Dendritic cell treated with granulocyte-macrophage colony-stimulating factor and Interleukin-4, amounts not matched to agents 40 ng/mL and 50 ng/mL, for 4 days (primary cell): ENCODE results near the gene WDR82.
A peak's percentile ranks its signal among the peaks of the same experiment; 100 is the strongest.

Experiments
- H3K27ac Mint-ChIP-seq: one replicate; pipeline ENCODE4 v1.8.0; 2022; ENCODE audit warnings: mild to moderate bottlenecking, mixed read lengths
- H3K27me3 Mint-ChIP-seq: one replicate; pipeline ENCODE4 v1.8.0; 2022; ENCODE audit warnings: mild to moderate bottlenecking, mixed read lengths
- H3K36me3 Mint-ChIP-seq: one replicate; pipeline ENCODE4 v1.8.0; 2022; ENCODE audit warnings: low read depth, mixed read lengths
- H3K4me1 Mint-ChIP-seq: one replicate; pipeline ENCODE4 v1.8.0; 2022; ENCODE audit warnings: low read depth, mixed read lengths
- H3K4me3 Mint-ChIP-seq: one replicate; pipeline ENCODE4 v1.8.0; 2022; ENCODE audit warnings: mild to moderate bottlenecking, moderate library complexity, mixed read lengths
- H3K9me3 Mint-ChIP-seq: one replicate; pipeline ENCODE4 v1.8.0; 2022; ENCODE audit warnings: mixed read lengths
- intact Hi-C: fragments of 100-400 bp; cut with micrococcal nuclease; formaldehyde crosslinking; loops from one replicate; pipeline ENCODE4 v1.15.0; 2022

Gene WDR82

DNA sequence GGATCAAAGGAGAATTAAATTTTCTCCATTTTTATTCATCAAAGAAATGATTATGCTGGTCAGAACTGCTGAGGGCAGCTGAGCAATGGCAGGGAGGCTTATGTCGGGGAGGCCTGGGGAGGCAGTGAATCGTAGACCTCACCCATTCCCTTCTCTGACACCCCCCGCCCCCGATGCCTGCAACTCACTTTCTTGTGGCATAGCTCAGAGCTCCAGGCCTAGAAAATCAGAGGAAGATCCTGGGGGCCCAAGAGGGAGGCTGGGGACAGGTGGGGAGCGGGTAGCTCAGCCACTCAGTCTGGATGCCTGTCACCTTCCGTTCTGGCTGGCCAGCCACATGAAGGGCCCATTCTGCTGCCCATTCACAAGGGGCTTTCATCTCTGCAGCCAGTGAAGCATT, 36.6 kb upstream of the WDR82 start:
- H3K4me1 Mint-ChIP-seq: peaks cover 81% of the 10 kb centered on the region
- H3K27ac Mint-ChIP-seq: no peak overlapping the region
- intact Hi-C loops: no loop called here
- no peak overlapping the region for H3K4me3 Mint-ChIP-seq
- peaks cover 30% of the 10 kb centered on the region for H3K27me3 Mint-ChIP-seq
- peaks cover 19% of the 10 kb centered on the region for H3K36me3 Mint-ChIP-seq
- H3K9me3 Mint-ChIP-seq: no peaks in the 10 kb centered on the region

DNA sequence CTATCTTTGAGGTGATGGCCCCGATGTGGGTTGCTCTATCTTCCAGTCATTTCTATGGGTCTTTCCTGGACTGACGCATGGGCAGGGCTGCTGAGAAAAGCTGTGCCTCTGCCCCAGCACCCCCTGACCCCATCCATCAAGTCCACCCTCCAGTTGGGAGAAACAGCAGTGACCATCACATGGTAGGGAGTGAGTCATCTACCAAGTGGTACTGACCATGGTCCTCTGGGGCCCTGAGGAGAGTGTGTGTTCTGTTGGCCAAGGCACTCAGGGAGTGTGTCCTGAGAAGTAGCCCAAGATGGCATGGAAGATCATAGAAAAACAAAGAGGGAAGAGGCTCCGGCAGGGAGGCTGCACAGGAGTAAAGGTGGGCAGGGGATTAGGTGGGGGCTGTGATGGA, 36.0 kb upstream of the WDR82 start:
- intact Hi-C loops: no loop called here
- Mint-ChIP-seq H3K9me3 (no peaks in the 10 kb centered on the region), H3K4me3 (no peak overlapping the region), H3K4me1 (peaks cover 81% of the 10 kb centered on the region), H3K27ac (peak overlapping the region; percentile 71), H3K27me3 (peaks cover 32% of the 10 kb centered on the region), H3K36me3 (peaks cover 24% of the 10 kb centered on the region)

DNA sequence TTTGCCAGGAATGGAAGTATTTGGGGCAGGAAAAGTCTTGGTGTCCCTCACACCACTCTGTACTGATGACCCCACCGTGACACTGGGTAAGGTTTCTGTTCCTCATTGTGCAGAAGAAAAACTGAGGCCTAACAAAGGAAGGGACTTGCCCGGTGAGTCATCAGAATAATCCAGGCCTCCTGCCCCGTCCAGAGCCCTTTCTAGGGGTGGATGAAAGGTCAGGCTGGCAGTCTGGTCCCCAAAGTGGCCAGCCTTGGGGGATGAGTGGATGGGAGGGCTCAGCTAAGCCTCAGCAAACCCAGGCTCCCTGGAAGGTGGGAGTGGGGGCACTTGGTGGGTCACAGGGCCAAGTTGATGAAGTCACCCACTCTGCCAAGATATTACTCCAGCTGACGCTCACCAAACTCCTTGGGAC, 35.3 kb upstream of the WDR82 start:
- peaks cover 29% of the 10 kb centered on the region for H3K36me3 Mint-ChIP-seq
- peaks cover 32% of the 10 kb centered on the region for H3K27me3 Mint-ChIP-seq
- peak overlapping the region; percentile 71 for H3K27ac Mint-ChIP-seq
- intact Hi-C loops: no loop called here
- peaks cover 81% of the 10 kb centered on the region for H3K4me1 Mint-ChIP-seq
- H3K9me3 Mint-ChIP-seq: no peaks in the 10 kb centered on the region
- H3K4me3 Mint-ChIP-seq: no peak overlapping the region

GRCh38 chr3:52313188-52313773, 34.8 kb upstream of the WDR82 start:
- H3K36me3 Mint-ChIP-seq: peaks cover 34% of the 10 kb centered on the region
- peaks cover 81% of the 10 kb centered on the region for H3K4me1 Mint-ChIP-seq
- peak overlapping the region; percentile 71 for H3K27ac Mint-ChIP-seq
- no peaks in the 10 kb centered on the region for H3K9me3 Mint-ChIP-seq
- intact Hi-C loops: no loop called here
- H3K4me3 Mint-ChIP-seq: no peak overlapping the region
- peaks cover 32% of the 10 kb centered on the region for H3K27me3 Mint-ChIP-seq

GRCh38 chr3:52311576-52312119, 33.2 kb upstream of the WDR82 start:
- intact Hi-C loops: no loop called here
- H3K27me3 Mint-ChIP-seq: peaks cover 37% of the 10 kb centered on the region
- H3K4me1 Mint-ChIP-seq: peaks cover 82% of the 10 kb centered on the region
- peaks cover 31% of the 10 kb centered on the region for H3K36me3 Mint-ChIP-seq
- no peaks in the 10 kb centered on the region for H3K9me3 Mint-ChIP-seq
- no peak overlapping the region for H3K27ac Mint-ChIP-seq
- no peak overlapping the region for H3K4me3 Mint-ChIP-seq

DNA sequence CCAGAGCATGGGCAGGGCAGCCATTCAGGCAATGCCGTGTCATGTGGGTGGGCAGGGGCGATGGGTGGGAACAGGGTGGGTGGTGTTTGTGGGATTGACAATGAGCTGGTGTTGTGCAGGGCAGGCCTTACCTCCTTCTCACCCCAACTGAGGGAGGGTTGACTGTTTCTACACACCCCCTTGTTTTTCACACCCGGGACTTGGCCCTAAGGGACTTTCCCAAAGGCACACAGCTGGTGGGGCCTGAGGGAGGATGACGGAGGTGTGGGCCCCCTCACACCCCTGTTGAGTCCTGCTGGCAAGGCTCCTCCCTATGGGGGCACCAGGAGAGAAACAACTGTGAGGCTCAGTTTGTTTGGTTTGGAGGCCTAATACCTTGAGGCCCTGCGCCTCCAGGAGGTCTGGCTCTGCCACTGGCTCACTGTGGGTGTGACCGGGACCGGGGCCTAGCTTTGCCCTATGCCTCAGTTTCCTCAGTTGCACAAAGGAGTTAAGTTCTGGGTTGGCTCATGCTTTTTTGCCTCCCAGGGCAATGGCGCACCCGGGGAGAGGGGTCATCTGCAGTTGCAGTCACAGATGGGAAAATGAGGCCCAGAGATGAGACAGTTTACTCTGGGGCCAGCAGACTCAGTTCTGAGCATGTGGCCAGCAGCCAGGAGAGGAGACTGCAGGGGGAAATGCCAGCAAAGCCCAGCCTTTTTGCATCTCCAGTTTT, 32.6 kb upstream of the WDR82 start:
- no peak overlapping the region for H3K27ac Mint-ChIP-seq
- H3K4me3 Mint-ChIP-seq: no peak overlapping the region
- H3K27me3 Mint-ChIP-seq: peaks cover 40% of the 10 kb centered on the region
- intact Hi-C loops: no loop called here
- peaks cover 32% of the 10 kb centered on the region for H3K36me3 Mint-ChIP-seq
- peaks cover 81% of the 10 kb centered on the region for H3K4me1 Mint-ChIP-seq
- H3K9me3 Mint-ChIP-seq: no peaks in the 10 kb centered on the region

DNA sequence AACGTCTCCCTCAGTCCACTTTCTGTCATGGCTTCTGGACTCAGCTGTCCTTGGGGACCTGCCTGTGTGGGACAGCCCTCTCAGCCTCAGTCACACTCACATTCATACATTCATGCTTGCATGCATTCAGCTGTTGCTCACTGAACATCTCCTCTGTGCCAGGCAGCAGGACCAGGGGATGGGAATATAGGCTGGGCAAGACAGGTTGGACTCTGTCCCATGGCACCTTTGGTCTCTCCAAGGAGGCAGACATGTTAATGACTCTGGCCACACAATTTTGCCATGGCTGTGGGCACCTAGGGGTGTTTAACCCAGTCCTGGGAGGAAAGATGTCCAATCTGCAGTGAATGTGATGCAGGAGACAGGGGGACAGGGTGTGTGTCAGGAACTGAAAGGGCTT, 29.9 kb upstream of the WDR82 start:
- Mint-ChIP-seq H3K27ac (peak overlapping the region; percentile 2), H3K4me3 (no peak overlapping the region), H3K4me1 (peaks cover 68% of the 10 kb centered on the region)

GRCh38 chr3:52306978-52307377, 28.5 kb upstream of the WDR82 start:
- Mint-ChIP-seq H3K9me3 (no peaks in the 10 kb centered on the region), H3K27ac (no peak overlapping the region), H3K4me3 (no peak overlapping the region), H3K36me3 (peaks cover 44% of the 10 kb centered on the region), H3K27me3 (peaks cover 46% of the 10 kb centered on the region), H3K4me1 (peaks cover 61% of the 10 kb centered on the region)
- intact Hi-C loops: no loop called here

More for the DNA sequence above, 29.9 kb upstream of the WDR82 start:
- peaks cover 46% of the 10 kb centered on the region for H3K27me3 Mint-ChIP-seq
- H3K9me3 Mint-ChIP-seq: no peaks in the 10 kb centered on the region
- intact Hi-C loops: no loop called here
- H3K36me3 Mint-ChIP-seq: peaks cover 44% of the 10 kb centered on the region

DNA sequence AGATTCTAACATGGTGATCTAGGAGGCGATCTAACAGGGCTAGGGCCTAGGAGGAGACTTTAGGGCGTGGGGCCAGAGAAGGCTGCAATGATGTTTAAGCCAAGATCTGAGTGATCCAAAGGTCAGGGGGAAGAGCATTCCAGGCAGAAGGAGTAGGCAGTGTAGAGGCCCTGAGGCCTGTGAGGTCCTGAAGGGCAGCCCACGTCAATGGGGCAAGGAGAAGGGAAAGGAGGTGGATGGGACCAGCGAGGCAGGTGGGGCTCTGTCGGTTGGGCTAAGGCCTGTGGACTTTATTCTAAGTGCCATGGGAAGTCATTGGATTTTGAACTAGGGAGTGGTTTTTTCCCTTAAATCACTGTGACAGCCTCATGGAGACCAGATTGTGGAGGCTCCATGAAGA, 27.5 kb upstream of the WDR82 start:
- intact Hi-C loops: no loop called here

DNA sequence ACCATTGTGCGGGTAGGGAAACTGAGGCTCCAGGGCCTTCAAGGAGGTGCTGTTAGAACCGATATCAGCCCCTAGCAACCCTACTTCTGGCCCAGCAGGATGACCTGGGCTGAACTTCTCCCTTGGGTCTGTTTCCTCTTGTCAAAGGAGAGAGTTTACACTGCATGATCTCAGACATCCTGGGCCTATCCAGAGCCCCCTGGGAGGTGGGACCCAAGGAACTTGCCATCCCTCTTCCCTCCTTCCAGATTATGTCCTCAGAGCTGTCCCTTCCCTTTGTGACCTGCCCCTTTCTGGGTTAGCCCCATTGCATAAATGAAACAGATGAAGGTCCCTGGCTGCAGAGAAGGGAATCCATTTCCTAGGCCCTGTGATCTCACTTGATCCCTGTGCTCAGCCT, 25.4 kb upstream of the WDR82 start:
- no peak overlapping the region for H3K4me3 Mint-ChIP-seq
- H3K9me3 Mint-ChIP-seq: no peaks in the 10 kb centered on the region
- H3K27me3 Mint-ChIP-seq: peaks cover 45% of the 10 kb centered on the region
- peaks cover 66% of the 10 kb centered on the region for H3K4me1 Mint-ChIP-seq
- peaks cover 28% of the 10 kb centered on the region for H3K36me3 Mint-ChIP-seq
- intact Hi-C loops: no loop called here
- no peak overlapping the region for H3K27ac Mint-ChIP-seq

More for the DNA sequence above, 27.5 kb upstream of the WDR82 start:
- Mint-ChIP-seq H3K4me3 (no peak overlapping the region), H3K27ac (no peak overlapping the region), H3K4me1 (peaks cover 51% of the 10 kb centered on the region), H3K36me3 (peaks cover 44% of the 10 kb centered on the region), H3K27me3 (peaks cover 42% of the 10 kb centered on the region), H3K9me3 (no peaks in the 10 kb centered on the region)

DNA sequence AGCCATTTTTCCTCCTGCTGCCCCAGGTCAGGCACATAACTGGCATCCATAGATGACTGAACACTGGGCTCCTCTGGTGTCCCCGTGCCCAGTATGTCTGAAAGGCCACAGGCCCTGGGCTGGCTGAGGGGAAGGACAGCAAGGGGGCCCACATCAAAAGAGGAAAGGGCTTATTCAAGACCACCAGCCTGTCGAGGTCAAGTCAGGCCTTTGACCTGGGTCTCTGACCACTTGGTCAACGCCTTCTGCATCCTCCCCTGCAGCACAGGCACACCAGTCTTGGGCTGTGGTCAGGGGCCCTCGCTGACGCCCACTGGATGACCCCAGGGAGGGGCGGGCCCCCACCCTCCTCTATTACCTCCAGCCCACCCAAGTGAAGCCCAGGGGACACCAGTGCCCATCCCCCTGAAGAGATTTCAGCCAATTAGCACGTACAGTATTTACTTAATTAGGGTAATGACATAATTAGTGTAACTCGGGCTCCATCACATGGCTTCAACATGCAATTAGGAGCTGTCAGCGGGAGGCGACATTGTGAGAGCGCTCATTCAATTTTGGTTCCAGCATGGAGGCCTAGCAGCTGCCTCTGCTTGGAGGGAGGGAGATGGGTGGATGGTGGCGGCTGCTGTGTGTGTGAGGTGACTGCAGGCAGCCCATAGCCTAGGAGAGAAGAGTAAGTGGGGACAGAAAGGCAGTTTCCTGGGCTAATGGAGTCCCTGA, 24.1 kb upstream of the WDR82 start:
- Mint-ChIP-seq H3K36me3 (peaks cover 23% of the 10 kb centered on the region), H3K4me1 (peaks cover 63% of the 10 kb centered on the region), H3K4me3 (no peak overlapping the region), H3K9me3 (no peaks in the 10 kb centered on the region), H3K27ac (no peak overlapping the region), H3K27me3 (peaks cover 46% of the 10 kb centered on the region)
- intact Hi-C loops: no loop called here

DNA sequence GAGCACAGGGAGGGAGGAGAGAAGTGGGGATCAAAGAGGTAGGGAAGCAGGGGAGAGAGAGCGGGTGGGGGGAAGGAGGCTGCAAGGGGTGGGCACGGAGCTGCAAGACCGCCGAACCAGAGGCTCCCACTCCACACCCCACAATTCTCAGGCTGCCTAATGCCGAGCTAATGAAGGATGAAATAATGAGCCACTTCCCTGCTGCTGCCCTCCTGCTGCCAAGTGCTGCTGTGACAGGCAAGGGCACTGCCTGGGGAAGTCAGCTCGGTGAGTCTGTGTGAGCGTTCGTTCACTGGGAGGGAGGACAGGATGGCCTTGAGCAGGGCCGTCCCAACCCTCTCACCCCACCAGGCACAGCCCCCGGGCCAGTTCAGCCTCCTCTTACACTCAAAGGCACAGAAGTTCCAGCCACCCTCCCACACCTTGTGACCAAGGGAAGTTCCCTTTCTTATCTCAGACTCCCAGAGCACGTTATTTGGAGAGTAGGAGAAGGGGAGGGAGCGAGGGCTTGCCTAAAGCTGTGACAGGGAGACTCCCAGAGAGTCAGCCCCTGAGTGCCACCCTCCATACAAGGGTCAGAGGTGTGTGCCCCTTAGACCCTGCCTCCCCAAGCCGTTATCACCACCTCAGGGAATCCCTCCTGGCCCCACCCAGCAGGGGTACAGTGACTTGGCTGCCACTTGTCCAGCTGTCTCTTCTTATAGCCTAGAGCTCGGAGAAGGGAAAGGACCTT, 21.6 kb upstream of the WDR82 start:
- peaks cover 31% of the 10 kb centered on the region for H3K27me3 Mint-ChIP-seq
- peaks cover 28% of the 10 kb centered on the region for H3K36me3 Mint-ChIP-seq
- no peak overlapping the region for H3K4me3 Mint-ChIP-seq
- no peaks in the 10 kb centered on the region for H3K9me3 Mint-ChIP-seq
- peak overlapping the region; percentile 67 for H3K27ac Mint-ChIP-seq
- H3K4me1 Mint-ChIP-seq: peaks cover 67% of the 10 kb centered on the region
- intact Hi-C loops: no loop called here

GRCh38 chr3:52299247-52299878, 20.9 kb upstream of the WDR82 start:
- Mint-ChIP-seq H3K36me3 (peaks cover 28% of the 10 kb centered on the region), H3K27me3 (peaks cover 26% of the 10 kb centered on the region), H3K4me3 (no peak overlapping the region), H3K9me3 (no peaks in the 10 kb centered on the region), H3K4me1 (peaks cover 67% of the 10 kb centered on the region), H3K27ac (peak overlapping the region; percentile 67)
- intact Hi-C loops: no loop called here
